ENCODE data around the gene PSMD12.

DNA sequence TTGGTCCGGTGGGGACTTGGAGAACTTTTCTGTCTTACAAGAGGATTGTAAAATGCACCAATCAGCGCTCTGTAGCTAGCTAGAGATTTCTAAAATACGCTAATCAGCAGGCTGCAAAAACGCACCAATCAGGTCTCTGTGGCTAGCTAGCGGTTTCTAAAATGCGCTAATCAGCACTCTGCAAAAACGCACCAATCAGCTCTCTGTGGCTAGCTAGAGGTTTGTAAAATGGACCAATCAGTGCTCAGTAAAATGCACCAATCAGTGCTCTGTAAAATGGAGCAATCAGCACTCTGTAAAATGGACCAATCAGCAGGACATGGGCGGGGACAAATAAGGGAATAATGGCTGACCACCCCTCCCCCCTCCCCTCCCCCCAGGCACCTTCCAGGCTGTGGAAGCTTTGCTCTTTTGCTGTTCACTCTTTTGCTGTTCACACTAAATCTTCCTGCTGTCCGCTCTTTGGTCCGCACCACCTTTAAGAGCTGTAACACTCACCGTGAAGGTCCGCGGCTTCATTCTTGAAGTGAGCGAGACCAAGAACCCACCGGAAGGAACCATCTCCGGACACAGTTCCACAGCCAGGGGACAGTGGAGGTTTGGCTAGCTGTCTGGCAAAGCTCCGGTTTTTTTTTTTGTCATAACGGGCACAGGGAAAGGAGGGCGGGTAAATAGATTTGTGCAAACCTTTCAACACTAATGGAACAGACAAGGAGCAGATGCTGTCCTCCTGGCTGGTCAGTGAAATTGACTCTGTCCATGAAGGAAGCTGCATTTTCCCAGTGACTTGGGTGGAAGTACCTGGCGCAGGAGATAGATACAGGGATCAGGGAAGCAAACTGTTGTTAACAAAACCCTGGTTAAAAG lies 19.0 kb upstream of the PSMD12 start:
- TF ChIP-seq, protein P1, sequence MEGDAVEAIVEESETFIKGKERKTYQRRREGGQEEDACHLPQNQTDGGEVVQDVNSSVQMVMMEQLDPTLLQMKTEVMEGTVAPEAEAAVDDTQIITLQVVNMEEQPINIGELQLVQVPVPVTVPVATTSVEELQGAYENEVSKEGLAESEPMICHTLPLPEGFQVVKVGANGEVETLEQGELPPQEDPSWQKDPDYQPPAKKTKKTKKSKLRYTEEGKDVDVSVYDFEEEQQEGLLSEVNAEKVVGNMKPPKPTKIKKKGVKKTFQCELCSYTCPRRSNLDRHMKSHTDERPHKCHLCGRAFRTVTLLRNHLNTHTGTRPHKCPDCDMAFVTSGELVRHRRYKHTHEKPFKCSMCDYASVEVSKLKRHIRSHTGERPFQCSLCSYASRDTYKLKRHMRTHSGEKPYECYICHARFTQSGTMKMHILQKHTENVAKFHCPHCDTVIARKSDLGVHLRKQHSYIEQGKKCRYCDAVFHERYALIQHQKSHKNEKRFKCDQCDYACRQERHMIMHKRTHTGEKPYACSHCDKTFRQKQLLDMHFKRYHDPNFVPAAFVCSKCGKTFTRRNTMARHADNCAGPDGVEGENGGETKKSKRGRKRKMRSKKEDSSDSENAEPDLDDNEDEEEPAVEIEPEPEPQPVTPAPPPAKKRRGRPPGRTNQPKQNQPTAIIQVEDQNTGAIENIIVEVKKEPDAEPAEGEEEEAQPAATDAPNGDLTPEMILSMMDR (IDR thresholded peaks at IDR 0.05; ENCODE audit: insufficient read depth, low read length, poor library complexity, severe bottlenecking): no peak
- no peak for TF ChIP-seq EZH2phosphoT487 (conservative IDR thresholded peaks at IDR 0.05; ENCODE audit: low read length)
